ENCODE data around the gene CRELD1. TPM values are rescaled to one million over a fixed set of nuclear protein-coding genes. Genes with fewer than 3 reads are reported as not detected.
A peak's percentile ranks its signal among the peaks of the same experiment; 100 is the strongest.

CRELD1 gene
- polyA plus RNA-seq, 1 of the 3 experiments (the other 2 are of a cell fraction), result 77.6 TPM

DNA sequence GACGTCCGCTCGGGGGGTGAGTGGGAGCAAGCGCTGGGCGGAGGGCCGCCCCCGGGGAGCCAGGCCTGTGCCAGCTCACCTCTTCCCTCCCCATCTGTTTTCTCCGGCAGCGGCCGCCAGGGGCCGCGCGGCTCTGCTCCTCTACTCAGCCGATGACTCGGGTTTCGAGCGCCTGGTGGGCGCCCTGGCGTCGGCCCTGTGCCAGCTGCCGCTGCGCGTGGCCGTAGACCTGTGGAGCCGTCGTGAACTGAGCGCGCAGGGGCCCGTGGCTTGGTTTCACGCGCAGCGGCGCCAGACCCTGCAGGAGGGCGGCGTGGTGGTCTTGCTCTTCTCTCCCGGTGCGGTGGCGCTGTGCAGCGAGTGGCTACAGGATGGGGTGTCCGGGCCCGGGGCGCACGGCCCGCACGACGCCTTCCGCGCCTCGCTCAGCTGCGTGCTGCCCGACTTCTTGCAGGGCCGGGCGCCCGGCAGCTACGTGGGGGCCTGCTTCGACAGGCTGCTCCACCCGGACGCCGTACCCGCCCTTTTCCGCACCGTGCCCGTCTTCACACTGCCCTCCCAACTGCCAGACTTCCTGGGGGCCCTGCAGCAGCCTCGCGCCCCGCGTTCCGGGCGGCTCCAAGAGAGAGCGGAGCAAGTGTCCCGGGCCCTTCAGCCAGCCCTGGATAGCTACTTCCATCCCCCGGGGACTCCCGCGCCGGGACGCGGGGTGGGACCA is 632 bp upstream of the CRELD1 start (continued):
- TF ChIP-seq, protein P1, sequence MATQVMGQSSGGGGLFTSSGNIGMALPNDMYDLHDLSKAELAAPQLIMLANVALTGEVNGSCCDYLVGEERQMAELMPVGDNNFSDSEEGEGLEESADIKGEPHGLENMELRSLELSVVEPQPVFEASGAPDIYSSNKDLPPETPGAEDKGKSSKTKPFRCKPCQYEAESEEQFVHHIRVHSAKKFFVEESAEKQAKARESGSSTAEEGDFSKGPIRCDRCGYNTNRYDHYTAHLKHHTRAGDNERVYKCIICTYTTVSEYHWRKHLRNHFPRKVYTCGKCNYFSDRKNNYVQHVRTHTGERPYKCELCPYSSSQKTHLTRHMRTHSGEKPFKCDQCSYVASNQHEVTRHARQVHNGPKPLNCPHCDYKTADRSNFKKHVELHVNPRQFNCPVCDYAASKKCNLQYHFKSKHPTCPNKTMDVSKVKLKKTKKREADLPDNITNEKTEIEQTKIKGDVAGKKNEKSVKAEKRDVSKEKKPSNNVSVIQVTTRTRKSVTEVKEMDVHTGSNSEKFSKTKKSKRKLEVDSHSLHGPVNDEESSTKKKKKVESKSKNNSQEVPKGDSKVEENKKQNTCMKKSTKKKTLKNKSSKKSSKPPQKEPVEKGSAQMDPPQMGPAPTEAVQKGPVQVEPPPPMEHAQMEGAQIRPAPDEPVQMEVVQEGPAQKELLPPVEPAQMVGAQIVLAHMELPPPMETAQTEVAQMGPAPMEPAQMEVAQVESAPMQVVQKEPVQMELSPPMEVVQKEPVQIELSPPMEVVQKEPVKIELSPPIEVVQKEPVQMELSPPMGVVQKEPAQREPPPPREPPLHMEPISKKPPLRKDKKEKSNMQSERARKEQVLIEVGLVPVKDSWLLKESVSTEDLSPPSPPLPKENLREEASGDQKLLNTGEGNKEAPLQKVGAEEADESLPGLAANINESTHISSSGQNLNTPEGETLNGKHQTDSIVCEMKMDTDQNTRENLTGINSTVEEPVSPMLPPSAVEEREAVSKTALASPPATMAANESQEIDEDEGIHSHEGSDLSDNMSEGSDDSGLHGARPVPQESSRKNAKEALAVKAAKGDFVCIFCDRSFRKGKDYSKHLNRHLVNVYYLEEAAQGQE (IDR thresholded peaks at IDR 0.05; ENCODE audit: low read depth, low read length), result no peak
- peak; percentile 32; the same call in 1 of the 2 replicates for TF ChIP-seq RCOR1 (IDR thresholded peaks at IDR 0.05; ENCODE audit: low read length)
- TF ChIP-seq FOXM1 (IDR thresholded peaks at IDR 0.05; ENCODE audit: low read depth), result no peak
- no peak for TF ChIP-seq TAF1 (IDR thresholded peaks at IDR 0.05; ENCODE audit: borderline replicate concordance, low read depth, low read length)

- 20% methylated on average over 11 of the region's 11 CpGs for WGBS (ENCODE audit: low lambda C conversion rate)
- ChIA-PET CTCF (interaction anchor here (1.1 to 5.5 kb wide), 5 partner anchors 12 to 102 kb away, joined by 4 to 38 read pairs (median 6); partner anchors contain the start of genes IL17RC, PRRT3 and RPUSD3), POLR2A (interaction anchor here (1.0 to 3.8 kb wide), 4 partner anchors 10 to 314 kb away, joined by 4 to 58 read pairs (median 8); partner anchors contain the start of genes ARPC4, JAGN1 and TATDN2)
- Histone ChIP-seq H4K20me1 (ENCODE audit: insufficient read depth) (no peaks in the 10 kb centered on the region), H3K4me1 (ENCODE audit: control insufficient read depth in 1 of 2, insufficient read depth in 2 of 2, low read depth in 1 of 2, low read length in 1 of 2) (peaks cover 12 to 19% of the 10 kb centered on the region in 2 experiments), H3F3A (replicated peaks; ENCODE audit: insufficient read depth) (peaks cover 7% of the 10 kb centered on the region), H2AFZ (ENCODE audit: low read depth) (peak overlapping the region; percentile 96), H3K9ac (peak overlapping the region; percentile 83), H3K79me2 (ENCODE audit: insufficient read depth) (peaks cover 20% of the 10 kb centered on the region; the same call in 1 of the 2 replicates), H3K4me2 (peak overlapping the region; percentile 92), H3K36me3 (replicated peaks in 1 of 2; ENCODE audit: control insufficient read depth in 1 of 2, insufficient read depth in 2 of 2, low read length in 1 of 2) (peaks cover 9 to 19% of the 10 kb centered on the region in 2 experiments), H3K9me2 (no peaks in the 10 kb centered on the region), H3K27ac (ENCODE audit: low read depth in 2 of 2, low read length in 1 of 2) (peak overlapping the region; percentile 88 to 91), H3K9me3 (no peaks in the 10 kb centered on the region), H3K4me3 (ENCODE audit: low read depth in 2 of 2, low read length in 1 of 2) (peak overlapping the region; percentile 75 to 83), H3K27me3 (ENCODE audit: insufficient read depth) (no peaks in the 10 kb centered on the region)
- no peak for TF ChIP-seq GATA2 (CRISPR knock-in tag; IDR thresholded peaks at IDR 0.05)
- no peak for TF ChIP-seq SMC3 (IDR thresholded peaks at IDR 0.05; ENCODE audit: low read depth, low read length)
- no peak for TF ChIP-seq TAF1 (IDR thresholded peaks at IDR 0.05; ENCODE audit: borderline replicate concordance, low read depth, low read length)
- TF ChIP-seq, protein P2, sequence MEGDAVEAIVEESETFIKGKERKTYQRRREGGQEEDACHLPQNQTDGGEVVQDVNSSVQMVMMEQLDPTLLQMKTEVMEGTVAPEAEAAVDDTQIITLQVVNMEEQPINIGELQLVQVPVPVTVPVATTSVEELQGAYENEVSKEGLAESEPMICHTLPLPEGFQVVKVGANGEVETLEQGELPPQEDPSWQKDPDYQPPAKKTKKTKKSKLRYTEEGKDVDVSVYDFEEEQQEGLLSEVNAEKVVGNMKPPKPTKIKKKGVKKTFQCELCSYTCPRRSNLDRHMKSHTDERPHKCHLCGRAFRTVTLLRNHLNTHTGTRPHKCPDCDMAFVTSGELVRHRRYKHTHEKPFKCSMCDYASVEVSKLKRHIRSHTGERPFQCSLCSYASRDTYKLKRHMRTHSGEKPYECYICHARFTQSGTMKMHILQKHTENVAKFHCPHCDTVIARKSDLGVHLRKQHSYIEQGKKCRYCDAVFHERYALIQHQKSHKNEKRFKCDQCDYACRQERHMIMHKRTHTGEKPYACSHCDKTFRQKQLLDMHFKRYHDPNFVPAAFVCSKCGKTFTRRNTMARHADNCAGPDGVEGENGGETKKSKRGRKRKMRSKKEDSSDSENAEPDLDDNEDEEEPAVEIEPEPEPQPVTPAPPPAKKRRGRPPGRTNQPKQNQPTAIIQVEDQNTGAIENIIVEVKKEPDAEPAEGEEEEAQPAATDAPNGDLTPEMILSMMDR (IDR thresholded peaks at IDR 0.05), result peak; percentile 40
- peak; percentile 62 for DNase-seq
Measured at GRCh38 chr3:9934235-9934621, 594 bp downstream of the CRELD1 start.
